GM21717 (cell line): ENCODE measurements around the gene GRK5.

Experiments
- ATAC-seq: cut with Tn5 transposase; IDR thresholded peaks from one replicate; pipeline ENCODE4 v1.9.1; 2021; ENCODE audit warnings: mild to moderate bottlenecking, moderate library complexity; ENCODE audit not compliant: unreplicated experiment

GRK5 gene

GRCh38 chr10:119355930-119356329 lies 148.6 kb downstream of the GRK5 start:
- no peak for ATAC-seq

- ATAC-seq: no peak
These were observed 150.2 kb downstream of the GRK5 start for GRCh38 chr10:119357412-119358151.

- no peak for ATAC-seq
These were observed 150.8 kb downstream of the GRK5 start for GRCh38 chr10:119358152-119358512.

- ATAC-seq: no peak
These were observed 151.2 kb downstream of the GRK5 start for GRCh38 chr10:119358567-119358966.

GRCh38 chr10:119359025-119359424 lies 151.7 kb downstream of the GRK5 start:
- ATAC-seq: no peak

GRCh38 chr10:119360181-119360921 lies 153.0 kb downstream of the GRK5 start:
- no peak for ATAC-seq

GRCh38 chr10:119361037-119361436 lies 153.7 kb downstream of the GRK5 start:
- no peak for ATAC-seq

- no peak for ATAC-seq
These were observed 154.8 kb downstream of the GRK5 start for GRCh38 chr10:119362122-119362521.

GRCh38 chr10:119364645-119365600 lies 157.6 kb downstream of the GRK5 start:
- ATAC-seq: no peak

- no peak for ATAC-seq
These were observed 158.6 kb downstream of the GRK5 start for GRCh38 chr10:119365773-119366599.

- ATAC-seq: no peak
These were observed 160.6 kb downstream of the GRK5 start for GRCh38 chr10:119367841-119368549.

GRCh38 chr10:119368581-119368980 lies 161.2 kb downstream of the GRK5 start:
- no peak for ATAC-seq

GRCh38 chr10:119368991-119369869 lies 161.9 kb downstream of the GRK5 start:
- ATAC-seq: peak; percentile 63

GRCh38 chr10:119370111-119370741 lies 162.9 kb downstream of the GRK5 start:
- ATAC-seq: no peak

- ATAC-seq: no peak
These were observed 163.8 kb downstream of the GRK5 start for GRCh38 chr10:119370972-119371703.

GRCh38 chr10:119371704-119372663 lies 164.6 kb downstream of the GRK5 start:
- peak; percentile 36 for ATAC-seq
